K562 (cell line): Measurements from ENCODE around the gene CELF6. TPM values are rescaled to one million over a fixed set of nuclear protein-coding genes. Genes with fewer than 3 reads are reported as not detected.

Experiments
- ATAC-seq: fragments of 200-7000 bp; cut with Tn5 transposase; 3 replicates; pipeline ENCODE4 v1.9.1; 2020; ENCODE audit warnings: moderate library complexity
- BruUV-seq: library from RNA; stranded (reverse); fragments of 400-500 nt; replicated peaks from 2 replicates; lab custom pipeline; 2021; lab: Mats Ljungman, UMichigan
- CTCF ChIA-PET: fragments of 300-600 bp; formaldehyde crosslinking; extraction: SDS; loops from one replicate; lab custom pipeline; 2021; ENCODE audit warnings: low intra/inter-chr PET ratio; lab: Yijun Ruan, JAX
- POLR2A ChIA-PET: fragments of 300-600, 350-650 bp; sonication (Branson Sonifier 250); formaldehyde crosslinking; extraction: SDS; loops from one replicate; lab custom pipeline; 2021; ENCODE audit warnings: antibody characterized with exemption, inconsistent platforms; lab: Yijun Ruan, JAX
- DNase-seq, 4 experiments: peaks; one replicate each; pipeline versions ENCODE4 v3.0.0 to v3.0.0-alpha.2; 2011 to 2018; ENCODE audit warnings: low spot score in 3 of 4, mixed read lengths in 3 of 4; ENCODE audit errors: extremely low read depth in 1 of 4
- FAIRE-seq: peaks from 2 replicates; lab custom pipeline; 2011; peaks lifted over from hg19 to GRCh38; lab: Jason Lieb, UNC
- H2AFZ ChIP-seq: 2 replicates; pipeline ENCODE4 v1.6.0; 2011; ENCODE audit warnings: low read depth, low read length, control low read depth, inconsistent platforms
- H3K27ac ChIP-seq: fragments of 200-600 bp; 3 replicates; pipeline ENCODE4 v1.8.0; 2011; ENCODE audit warnings: low read depth, mild to moderate bottlenecking, control low read depth, inconsistent platforms, low read length, moderate library complexity, mixed read lengths; ENCODE audit errors: extremely low read depth
- H3K27me3 ChIP-seq, 2 experiments: fragments of 300-600 bp in 1 of 2; 2 replicates in 1 of 2; 3 replicates in 1 of 2; pipeline versions ENCODE4 v1.6.0 to v1.8.0; 2011; ENCODE audit warnings: inconsistent platforms in 2 of 2, low read length in 2 of 2, mild to moderate bottlenecking in 1 of 2, mixed read lengths in 1 of 2, moderate library complexity in 1 of 2; ENCODE audit not compliant: control insufficient read depth in 2 of 2, insufficient read depth in 2 of 2
- H3K36me3 ChIP-seq: fragments of 300-600 bp; 3 replicates; pipeline ENCODE4 v1.8.0; 2011; ENCODE audit warnings: mild to moderate bottlenecking, low read length, inconsistent platforms; ENCODE audit not compliant: control insufficient read depth, insufficient read depth
- H3K4me1 ChIP-seq, 2 experiments: fragments of 200-600 bp in 1 of 2; replicated peaks in 1 of 2; 2 replicates in 1 of 2; 3 replicates in 1 of 2; pipeline versions ENCODE4 v1.5.1 to v1.8.0; 2011; ENCODE audit warnings: inconsistent platforms in 2 of 2, low read length in 2 of 2, mild to moderate bottlenecking in 1 of 2, mixed read lengths in 1 of 2, moderate library complexity in 1 of 2; ENCODE audit not compliant: control insufficient read depth in 2 of 2, insufficient read depth in 2 of 2
- H3K4me2 ChIP-seq: 2 replicates; pipeline ENCODE4 v1.6.1; 2011; ENCODE audit warnings: low read length, control low read depth, inconsistent platforms, mixed read lengths; ENCODE audit not compliant: insufficient read depth
- H3K4me3 ChIP-seq: fragments of 200-600 bp; sonication (generic), shearing (Covaris generic); 2 replicates; pipeline ENCODE4 v1.5.1; 2016; ENCODE audit warnings: control low read depth, inconsistent platforms
- H3K79me2 ChIP-seq: fragments of 200-600 bp; 3 replicates; pipeline ENCODE4 v1.8.0; 2011; ENCODE audit warnings: low read length, inconsistent platforms; ENCODE audit not compliant: control insufficient read depth, insufficient read depth
- H3K9ac ChIP-seq, 2 experiments: 2 replicates each; pipeline versions ENCODE4 v1.6.0 to v1.6.1; 2011; ENCODE audit warnings: low read depth in 2 of 2, low read length in 2 of 2, control low read depth in 1 of 2, inconsistent platforms in 1 of 2, mild to moderate bottlenecking in 1 of 2, mixed read lengths in 1 of 2; ENCODE audit not compliant: insufficient read depth in 1 of 2
- H3K9me1 ChIP-seq: one replicate; pipeline ENCODE4 v1.6.0; 2011; ENCODE audit warnings: inconsistent platforms, mild to moderate bottlenecking, low read length, moderate library complexity; ENCODE audit not compliant: control insufficient read depth, insufficient read depth
- H3K9me3 ChIP-seq: replicated peaks from 2 replicates; pipeline ENCODE4 v1.5.1; 2011; ENCODE audit warnings: low read depth, low read length, inconsistent platforms; ENCODE audit not compliant: control insufficient read depth, insufficient read depth
- H4K20me1 ChIP-seq: replicated peaks from 2 replicates; pipeline ENCODE4 v1.6.1; 2011; ENCODE audit warnings: low read length, inconsistent platforms, mixed read lengths; ENCODE audit not compliant: control insufficient read depth, insufficient read depth
- MAFF ChIP-seq: IDR thresholded peaks from 2 replicates; pipeline ENCODE4 v1.6.1; 2012; ENCODE audit warnings: low read length, improper control_type of control experiment
- MEIS2 ChIP-seq: fragments of 450-650 bp; IDR thresholded peaks from 2 replicates; pipeline ENCODE4 v1.6.1; 2014; ENCODE audit warnings: mild to moderate bottlenecking; ENCODE audit not compliant: partially characterized antibody
- SMARCE1 ChIP-seq: fragments of 450-650 bp; IDR thresholded peaks from 2 replicates; pipeline ENCODE4 v1.7.1; 2016; ENCODE audit warnings: mild to moderate bottlenecking
- WGBS: fragments of 100-300 bp; shearing (Covaris generic); methylation state at CpG from one replicate; pipeline ENCODE4 v1.1.6; 2016; ENCODE audit warnings: low coverage, mixed read lengths; ENCODE audit not compliant: insufficient coverage; ENCODE audit errors: missing lambda C conversion rate; 5-methylcytosine and 5-hydroxymethylcytosine counted together
- in situ Hi-C: fragments of 300-500 bp; cut with MboI; formaldehyde crosslinking; loops from 4 replicates; pipeline ENCODE4 v1.15.0; 2018; ENCODE audit warnings: inconsistent platforms, mixed read lengths
- intact Hi-C: fragments of 100-400 bp; cut with micrococcal nuclease; formaldehyde crosslinking; loops from 2 replicates; pipeline ENCODE4 v1.14.2; 2022
- polyA plus RNA-seq, 8 experiments: library from polyadenylated mRNA; depleted of rRNA in 4 of 8; stranded (reverse) in 5 of 8; unstranded in 3 of 8; fragments of >200 nt; fragmentation: Nextera tagmentation in 2 of 8; fragmentation: Illumina TruSeq in 1 of 8; extraction: Ambion mirVana in 2 of 8; extraction: Trizol in 1 of 8; gene quantifications; 2 replicates each; pipeline versions ENCODE4 v1.2.1 to v1.2.3, GENCODE V29; 2011 to 2014; ENCODE audit warnings: inconsistent platforms in 1 of 8, missing spikeins in 1 of 8
- total RNA-seq, 7 experiments: library from RNA; depleted of rRNA in 6 of 7; stranded (reverse); fragments of >200 nt in 6 of 7; fragmentation: Illumina TruSeq in 2 of 7; extraction: Trizol in 2 of 7; gene quantifications; 2 replicates each; pipeline versions ENCODE4 v1.2.1 to v1.2.3, GENCODE V29; 2011 to 2021; ENCODE audit warnings: low replicate concordance in 1 of 7
- TF ChIP-seq, protein P1 (sequence below): sonication (generic); formaldehyde crosslinking; IDR thresholded peaks from 2 replicates; pipeline ENCODE4 v1.8.0; 2023; ENCODE audit warnings: missing genetic modification reagents, mild to moderate bottlenecking, borderline replicate concordance

CELF6 gene
- total and polyA plus RNA-seq, 9 of the 15 experiments (the other 6 are each of a cell fraction or from before 2014, with no cell fraction given), result 0.01 to 0.11 TPM; not detected in 7

DNA sequence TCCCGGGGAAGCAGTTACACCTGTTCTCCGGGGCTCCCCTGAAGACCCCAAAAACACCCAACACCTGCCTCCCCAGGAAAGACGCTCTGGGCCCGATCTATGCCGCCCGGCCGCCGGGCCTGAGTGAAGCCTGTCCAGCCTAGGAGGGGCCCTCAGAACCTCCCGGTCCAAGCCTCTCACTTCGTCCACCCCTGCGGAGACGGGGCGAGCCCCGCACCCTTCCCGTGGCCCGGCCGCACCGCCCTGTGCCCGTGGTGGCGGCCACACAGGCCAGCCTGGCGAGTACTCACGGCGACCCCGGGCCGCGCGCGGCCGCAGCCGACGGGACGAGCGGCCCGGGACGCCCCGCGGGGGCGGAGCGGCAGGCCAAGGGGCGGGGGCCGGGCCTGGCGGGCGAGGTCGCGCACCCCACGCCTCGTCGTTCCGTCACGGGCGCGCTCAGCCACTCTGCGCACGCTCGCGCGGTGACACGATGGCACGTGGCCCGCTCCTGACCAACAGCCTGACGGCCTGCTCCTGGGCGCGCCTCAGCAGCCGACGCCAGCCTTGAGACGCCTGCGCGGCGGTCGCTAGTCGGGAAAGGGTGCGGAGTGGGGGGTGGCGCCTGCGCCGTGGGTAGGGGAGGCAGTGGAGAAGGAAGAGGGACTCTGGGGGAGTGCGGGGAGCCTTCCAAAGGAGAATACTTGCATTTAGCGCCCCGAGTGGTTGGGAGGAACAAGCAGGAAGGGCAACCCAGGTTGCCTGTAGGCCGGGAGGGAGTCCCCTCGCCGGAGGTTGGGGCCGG lies 47.6 kb downstream of the CELF6 start, which contains the start of gene PARP6 (continued):
- TF ChIP-seq, protein P1, sequence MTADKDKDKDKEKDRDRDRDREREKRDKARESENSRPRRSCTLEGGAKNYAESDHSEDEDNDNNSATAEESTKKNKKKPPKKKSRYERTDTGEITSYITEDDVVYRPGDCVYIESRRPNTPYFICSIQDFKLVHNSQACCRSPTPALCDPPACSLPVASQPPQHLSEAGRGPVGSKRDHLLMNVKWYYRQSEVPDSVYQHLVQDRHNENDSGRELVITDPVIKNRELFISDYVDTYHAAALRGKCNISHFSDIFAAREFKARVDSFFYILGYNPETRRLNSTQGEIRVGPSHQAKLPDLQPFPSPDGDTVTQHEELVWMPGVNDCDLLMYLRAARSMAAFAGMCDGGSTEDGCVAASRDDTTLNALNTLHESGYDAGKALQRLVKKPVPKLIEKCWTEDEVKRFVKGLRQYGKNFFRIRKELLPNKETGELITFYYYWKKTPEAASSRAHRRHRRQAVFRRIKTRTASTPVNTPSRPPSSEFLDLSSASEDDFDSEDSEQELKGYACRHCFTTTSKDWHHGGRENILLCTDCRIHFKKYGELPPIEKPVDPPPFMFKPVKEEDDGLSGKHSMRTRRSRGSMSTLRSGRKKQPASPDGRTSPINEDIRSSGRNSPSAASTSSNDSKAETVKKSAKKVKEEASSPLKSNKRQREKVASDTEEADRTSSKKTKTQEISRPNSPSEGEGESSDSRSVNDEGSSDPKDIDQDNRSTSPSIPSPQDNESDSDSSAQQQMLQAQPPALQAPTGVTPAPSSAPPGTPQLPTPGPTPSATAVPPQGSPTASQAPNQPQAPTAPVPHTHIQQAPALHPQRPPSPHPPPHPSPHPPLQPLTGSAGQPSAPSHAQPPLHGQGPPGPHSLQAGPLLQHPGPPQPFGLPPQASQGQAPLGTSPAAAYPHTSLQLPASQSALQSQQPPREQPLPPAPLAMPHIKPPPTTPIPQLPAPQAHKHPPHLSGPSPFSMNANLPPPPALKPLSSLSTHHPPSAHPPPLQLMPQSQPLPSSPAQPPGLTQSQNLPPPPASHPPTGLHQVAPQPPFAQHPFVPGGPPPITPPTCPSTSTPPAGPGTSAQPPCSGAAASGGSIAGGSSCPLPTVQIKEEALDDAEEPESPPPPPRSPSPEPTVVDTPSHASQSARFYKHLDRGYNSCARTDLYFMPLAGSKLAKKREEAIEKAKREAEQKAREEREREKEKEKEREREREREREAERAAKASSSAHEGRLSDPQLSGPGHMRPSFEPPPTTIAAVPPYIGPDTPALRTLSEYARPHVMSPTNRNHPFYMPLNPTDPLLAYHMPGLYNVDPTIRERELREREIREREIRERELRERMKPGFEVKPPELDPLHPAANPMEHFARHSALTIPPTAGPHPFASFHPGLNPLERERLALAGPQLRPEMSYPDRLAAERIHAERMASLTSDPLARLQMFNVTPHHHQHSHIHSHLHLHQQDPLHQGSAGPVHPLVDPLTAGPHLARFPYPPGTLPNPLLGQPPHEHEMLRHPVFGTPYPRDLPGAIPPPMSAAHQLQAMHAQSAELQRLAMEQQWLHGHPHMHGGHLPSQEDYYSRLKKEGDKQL (CRISPR knock-in tag), result no peak
- peak; percentile 94 for TF ChIP-seq MEIS2

DNA sequence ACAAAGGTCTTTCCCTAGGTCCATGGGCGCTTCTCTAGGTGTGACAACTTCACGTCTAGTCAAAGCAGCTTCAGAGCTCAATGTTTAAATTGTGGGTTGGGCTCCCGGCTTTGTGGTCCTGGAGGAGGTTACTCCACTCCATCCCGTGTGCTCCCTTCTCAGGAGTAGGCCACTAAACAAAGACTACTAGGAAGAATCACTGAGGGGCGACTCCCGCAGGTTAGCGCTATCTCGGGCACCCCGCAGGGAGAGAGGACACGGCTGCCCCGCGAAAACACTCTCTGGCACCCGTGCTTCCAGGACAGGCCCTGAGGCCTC lies 48.1 kb downstream of the CELF6 start:
- FAIRE-seq (peak; percentile 15), DNase-seq (peak; percentile 44 to 62 (median 54))
- TF ChIP-seq SMARCE1 (0 out of 2 replicates have a peak, but pooled peaks have one; percentile 15), MAFF (no peak)

More for the DNA sequence above, 48.1 kb downstream of the CELF6 start:
- Histone ChIP-seq H3K27me3 (no peaks in the 10 kb centered on the region), H3K9ac (peak overlapping the region; percentile 79 to 97), H3K9me1 (no peaks in the 10 kb centered on the region), H3K9me3 (no peaks in the 10 kb centered on the region), H3K27ac (peak overlapping the region; percentile 77), H2AFZ (peak overlapping the region; percentile 91), H3K4me3 (peak overlapping the region; percentile 74), H3K4me1 (peaks cover 12 to 17% of the 10 kb centered on the region in 2 experiments; a peak in 4 of 5 replicates), H3K36me3 (peaks cover 36% of the 10 kb centered on the region; the same call in 2 of the 3 replicates), H3K79me2 (peaks cover 23% of the 10 kb centered on the region), H3K4me2 (peak overlapping the region; percentile 83), H4K20me1 (no peaks in the 10 kb centered on the region)
- POLR2A ChIA-PET, result interaction anchor here (0.7 to 1.0 kb wide), 2 partner anchors 45 to 86 kb away, joined by 3 to 4 read pairs; no protein-coding TSS in a partner anchor
- no TSS peak for BruUV-seq
- under 1% methylated on average over 13 of the region's 13 CpGs for WGBS
- in situ Hi-C loops (loop anchor here (5.0 kb wide), 1 partner anchor 60 kb away; no protein-coding TSS in a partner anchor), intact Hi-C loops (loop anchor here (2.0 kb wide), 1 partner anchor 35 kb away; no protein-coding TSS in a partner anchor)
- CTCF ChIA-PET, result no interaction called here
- peak; percentile 25 for ATAC-seq
